Myocyte (in vitro differentiated cells): ENCODE data around the gene TAS2R16. TPM values are rescaled to one million over a fixed set of nuclear protein-coding genes. Genes with fewer than 3 reads are reported as not detected.
"Not testable (repeated sequence)": the region's sequence is repeated elsewhere in the genome, so short reads cannot be mapped to it uniquely, and the experiment has no call there.

Experiments
- DNase-seq: peaks from one replicate; pipeline ENCODE4 v3.0.0-alpha.2; 2012; ENCODE audit warnings: low read depth
- total RNA-seq: library from RNA; depleted of rRNA; stranded (reverse); fragments of >200 nt; gene quantifications from 2 replicates; pipeline ENCODE4 v1.2.3, GENCODE V29; 2014

Gene TAS2R16
- total RNA-seq, 1 donor from 2014 or later = not detected

GRCh38 chr7:122974229-122974628, 21.3 kb downstream of the TAS2R16 start:
- peak; percentile 43 for DNase-seq

DNA sequence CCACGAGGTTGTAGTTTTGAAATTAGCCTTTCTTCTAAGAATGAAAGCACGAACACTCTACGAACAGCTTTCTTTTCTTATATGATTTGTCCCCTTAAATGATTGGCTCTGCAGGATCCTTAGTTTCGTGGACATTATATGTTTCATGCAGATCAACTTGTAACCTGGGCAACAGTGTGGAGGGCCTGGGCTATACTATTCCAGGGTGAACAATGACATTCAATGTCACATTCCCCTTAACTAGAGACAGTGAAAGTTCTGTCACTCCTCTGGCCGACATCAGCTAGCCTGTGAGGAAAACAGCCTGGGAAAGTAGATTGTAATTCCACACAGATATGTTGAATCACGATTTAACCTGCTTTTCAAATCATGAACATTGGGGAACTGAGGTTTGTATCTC, 23.4 kb downstream of the TAS2R16 start:
- DNase-seq = no peak

DNA sequence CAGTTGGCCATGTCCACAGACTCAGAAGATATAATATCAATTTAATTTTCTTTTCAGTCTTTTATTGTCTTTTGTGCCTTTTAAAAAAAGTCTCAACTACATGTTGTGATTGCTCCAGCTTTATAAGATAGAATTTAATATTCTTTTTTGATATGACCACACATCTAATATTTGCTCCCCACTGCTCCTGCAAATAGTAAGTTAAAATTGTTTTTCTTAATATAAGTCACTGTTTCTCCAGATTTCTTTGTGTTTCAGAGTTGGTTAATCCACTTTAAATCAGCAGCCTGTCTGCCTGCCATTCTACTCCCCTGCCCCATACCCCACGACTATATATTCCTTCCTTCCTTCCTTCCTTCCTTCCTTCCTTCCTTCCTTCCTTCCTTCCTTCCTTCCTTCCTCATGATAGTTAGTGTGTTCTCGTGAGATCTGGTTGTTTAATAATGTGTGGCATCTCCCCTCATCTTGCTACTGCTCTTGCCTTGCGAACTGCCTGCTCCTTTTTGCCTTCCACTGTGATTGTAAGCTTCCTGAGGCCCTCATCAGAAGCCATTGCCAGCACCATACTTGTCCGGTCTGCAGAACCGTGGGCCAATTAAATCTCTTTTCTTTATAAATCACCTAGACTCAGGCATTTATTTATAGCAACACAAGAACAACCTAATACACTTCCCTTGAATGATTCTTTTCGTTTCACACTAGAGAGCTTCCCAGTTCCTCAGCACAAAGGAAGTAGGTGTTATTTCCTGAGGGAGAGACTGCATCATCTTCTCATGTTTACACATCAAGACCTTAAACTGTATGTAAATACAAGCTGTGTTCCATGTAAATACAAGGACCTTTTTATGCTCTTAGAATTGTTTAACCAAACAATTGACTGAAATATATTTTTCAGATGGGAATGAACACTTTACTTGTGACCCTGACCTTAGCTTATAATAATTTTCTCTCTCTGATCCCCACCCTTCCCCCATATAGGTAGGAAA, 24.5 kb downstream of the TAS2R16 start:
- DNase-seq = no peak

DNA sequence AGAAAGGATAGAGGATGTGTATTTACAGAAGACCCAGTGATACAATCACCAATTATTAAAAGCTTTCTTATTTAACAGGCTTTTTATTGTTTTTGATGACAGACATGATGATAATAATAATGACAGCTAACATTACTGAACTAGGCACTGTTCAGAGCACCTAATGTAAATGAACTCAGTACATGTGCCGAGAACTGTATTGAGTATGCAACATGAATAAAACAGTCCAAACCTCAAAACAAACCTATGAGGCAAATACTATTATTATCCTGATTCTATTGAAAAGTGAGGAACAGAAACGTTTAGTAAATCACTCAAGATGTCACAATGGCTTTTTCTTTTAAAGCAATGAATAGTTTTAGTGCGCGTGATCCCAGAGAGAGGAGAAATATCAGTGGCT, 27.1 kb downstream of the TAS2R16 start:
- DNase-seq = no peak

DNA sequence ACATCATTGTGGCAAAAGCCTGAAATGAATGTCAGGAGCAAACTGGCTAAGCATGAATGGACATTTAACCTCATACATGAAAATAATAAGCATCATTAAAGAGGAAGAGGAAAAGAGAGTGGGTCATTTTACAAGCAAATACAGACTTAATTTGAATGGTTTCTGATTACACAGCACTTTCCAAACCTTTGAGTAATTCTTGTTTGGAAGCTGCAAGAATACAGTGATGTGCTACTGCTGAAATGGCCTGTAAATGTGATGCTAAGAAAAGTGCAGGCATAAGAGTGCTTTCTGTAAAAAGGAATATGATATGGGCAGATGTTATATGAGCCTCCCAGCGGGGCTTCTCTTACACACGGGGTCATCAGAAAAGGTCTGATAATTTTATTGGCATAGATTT, 30.2 kb downstream of the TAS2R16 start:
- DNase-seq = no peak

- not testable (repeated sequence) for DNase-seq
These were observed 41.8 kb downstream of the TAS2R16 start for GRCh38 chr7:122953678-122954077.

GRCh38 chr7:122951006-122951405, 44.5 kb downstream of the TAS2R16 start:
- DNase-seq = no peak

DNA sequence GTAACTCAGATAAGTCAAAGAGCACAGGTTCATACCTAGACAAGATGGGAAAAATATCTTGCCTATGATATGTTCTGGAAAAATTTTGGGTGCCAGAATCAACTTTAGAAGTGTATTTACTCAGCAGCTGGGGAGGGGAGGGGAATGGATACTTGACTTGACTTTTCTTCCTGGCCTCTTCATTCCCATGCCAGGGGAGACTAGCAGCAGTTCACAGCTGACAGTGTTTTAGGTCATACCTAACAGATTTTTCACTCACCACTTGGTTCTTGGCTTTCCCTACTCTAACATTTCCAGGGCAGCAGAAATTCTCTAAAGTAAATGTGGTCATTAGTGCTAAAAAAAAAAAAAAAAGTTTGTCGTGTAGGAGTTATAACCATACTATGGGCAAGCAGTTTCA, 46.3 kb downstream of the TAS2R16 start:
- no peak for DNase-seq

Other genes starting within 250 kb of the TAS2R16 start
- gene CADPS2, start 109.2 kb downstream of the TAS2R16 start, total RNA-seq = 0.80 and 0.88 TPM in 2 replicates
- not detected in 2 replicates for gene SLC13A1, start 204.3 kb upstream of the TAS2R16 start, total RNA-seq